ENCODE data around the gene EFCC1.

EFCC1 gene

DNA sequence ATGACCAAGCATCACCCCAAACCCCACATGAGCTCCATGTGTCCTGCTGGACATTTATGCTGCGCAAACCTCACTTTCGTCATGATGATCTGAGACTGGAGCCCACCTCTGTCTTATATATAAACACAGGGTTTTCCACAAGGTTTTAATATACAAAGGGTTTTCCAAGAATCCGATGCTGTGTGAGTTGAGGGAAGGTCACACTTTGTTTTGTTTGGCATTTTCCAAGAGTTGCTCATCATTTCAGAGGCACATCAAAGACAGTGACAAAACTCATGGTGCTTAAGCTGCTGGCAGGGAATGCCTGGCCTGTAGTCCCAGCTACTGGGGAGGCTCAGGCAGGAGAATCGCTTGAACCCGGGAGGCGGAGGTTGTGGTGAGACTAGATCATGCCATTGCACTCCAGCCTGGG lies 20.0 kb downstream of the EFCC1 start:
- Histone ChIP-seq H3K36me3 (no peaks in the 10 kb centered on the region), H3K27me3 (ENCODE audit: insufficient read depth, low read depth, severe bottlenecking) (no peaks in the 10 kb centered on the region), H3K4me3 (ENCODE audit: low read depth, low read length) (no peak overlapping the region), H3K9me3 (ENCODE audit: severe bottlenecking) (no peaks in the 10 kb centered on the region), H3K27ac (no peak overlapping the region)
- TF ChIP-seq, protein P1, sequence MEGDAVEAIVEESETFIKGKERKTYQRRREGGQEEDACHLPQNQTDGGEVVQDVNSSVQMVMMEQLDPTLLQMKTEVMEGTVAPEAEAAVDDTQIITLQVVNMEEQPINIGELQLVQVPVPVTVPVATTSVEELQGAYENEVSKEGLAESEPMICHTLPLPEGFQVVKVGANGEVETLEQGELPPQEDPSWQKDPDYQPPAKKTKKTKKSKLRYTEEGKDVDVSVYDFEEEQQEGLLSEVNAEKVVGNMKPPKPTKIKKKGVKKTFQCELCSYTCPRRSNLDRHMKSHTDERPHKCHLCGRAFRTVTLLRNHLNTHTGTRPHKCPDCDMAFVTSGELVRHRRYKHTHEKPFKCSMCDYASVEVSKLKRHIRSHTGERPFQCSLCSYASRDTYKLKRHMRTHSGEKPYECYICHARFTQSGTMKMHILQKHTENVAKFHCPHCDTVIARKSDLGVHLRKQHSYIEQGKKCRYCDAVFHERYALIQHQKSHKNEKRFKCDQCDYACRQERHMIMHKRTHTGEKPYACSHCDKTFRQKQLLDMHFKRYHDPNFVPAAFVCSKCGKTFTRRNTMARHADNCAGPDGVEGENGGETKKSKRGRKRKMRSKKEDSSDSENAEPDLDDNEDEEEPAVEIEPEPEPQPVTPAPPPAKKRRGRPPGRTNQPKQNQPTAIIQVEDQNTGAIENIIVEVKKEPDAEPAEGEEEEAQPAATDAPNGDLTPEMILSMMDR (IDR thresholded peaks at IDR 0.05; ENCODE audit: low read depth, low read length) = no peak
- no peak for DNase-seq

DNA sequence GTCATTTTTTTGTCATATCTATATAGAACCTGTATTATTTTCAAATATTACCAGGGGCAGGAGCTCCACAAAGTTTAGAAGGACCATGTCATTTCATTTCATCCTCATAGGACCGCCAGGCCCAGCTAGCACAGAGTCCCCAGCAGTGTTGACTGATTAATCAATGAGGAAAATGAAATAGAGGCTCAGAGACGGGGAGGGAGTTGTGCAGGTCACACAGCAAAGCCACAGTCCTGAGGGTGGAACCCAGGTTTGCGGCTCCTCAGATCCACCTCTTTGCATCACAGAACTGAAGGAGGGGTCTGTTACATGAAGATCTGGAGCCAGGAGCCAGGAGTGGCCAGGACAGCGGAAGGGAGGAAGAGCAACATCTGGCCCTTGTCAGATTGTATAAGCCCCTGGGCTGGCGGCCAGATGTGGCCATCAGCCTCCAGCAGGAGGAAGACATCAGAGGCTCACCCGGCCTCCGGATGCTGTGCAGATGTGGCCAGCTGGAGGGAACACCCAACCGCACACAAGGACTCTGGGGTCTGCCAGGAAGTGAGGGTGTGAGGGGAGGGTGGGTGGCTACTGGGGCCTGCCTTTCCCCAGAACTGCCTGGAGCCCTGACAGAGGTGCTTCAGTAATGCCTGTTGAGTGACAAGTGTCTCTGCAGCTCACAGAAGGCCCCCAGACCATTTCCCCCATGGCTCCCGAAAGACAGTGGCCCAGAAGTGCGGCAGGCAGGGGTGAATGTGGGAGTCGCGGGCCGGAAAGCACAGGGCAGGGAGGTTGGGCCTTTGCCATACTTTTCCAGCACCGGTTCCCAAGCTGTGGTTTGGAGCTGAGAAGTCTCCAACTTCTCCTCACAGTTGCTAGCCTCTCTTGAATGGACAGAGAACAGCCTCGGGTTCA lies 21.3 kb downstream of the EFCC1 start:
- H3K27ac ChIP-seq = no peak overlapping the region
- TF ChIP-seq, protein P1 (IDR thresholded peaks at IDR 0.05; ENCODE audit: low read depth, low read length) = no peak
- no peak overlapping the region for H3K4me3 ChIP-seq (ENCODE audit: low read depth, low read length)
- no peaks in the 10 kb centered on the region for H3K27me3 ChIP-seq (ENCODE audit: insufficient read depth, low read depth, severe bottlenecking)
- DNase-seq = no peak
- H3K9me3 ChIP-seq (ENCODE audit: severe bottlenecking) = no peaks in the 10 kb centered on the region
- no peaks in the 10 kb centered on the region for H3K36me3 ChIP-seq

DNA sequence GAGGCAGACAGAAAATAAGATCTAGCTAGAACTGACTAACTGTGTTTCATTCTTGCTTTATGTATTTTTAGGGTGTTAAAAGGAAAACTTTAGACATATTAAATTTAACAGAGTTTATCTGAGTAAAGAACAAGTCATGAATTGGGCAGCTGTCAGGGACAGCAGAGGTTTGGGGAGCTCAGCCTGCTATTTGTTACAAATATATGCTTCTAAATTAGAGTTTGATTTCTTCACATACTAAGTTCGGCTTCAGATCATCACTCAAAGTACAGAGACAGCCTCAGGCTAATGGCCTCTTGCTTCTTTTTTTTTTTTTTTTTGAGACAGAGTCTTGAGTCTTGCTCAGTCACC lies 21.9 kb downstream of the EFCC1 start:
- H3K27ac ChIP-seq = no peak overlapping the region
- no peaks in the 10 kb centered on the region for H3K27me3 ChIP-seq (ENCODE audit: insufficient read depth, low read depth, severe bottlenecking)
- TF ChIP-seq, protein P1 (IDR thresholded peaks at IDR 0.05; ENCODE audit: low read depth, low read length) = no peak
- H3K36me3 ChIP-seq = no peaks in the 10 kb centered on the region
- no peak overlapping the region for H3K4me3 ChIP-seq (ENCODE audit: low read depth, low read length)
- no peaks in the 10 kb centered on the region for H3K9me3 ChIP-seq (ENCODE audit: severe bottlenecking)
- DNase-seq = no peak

DNA sequence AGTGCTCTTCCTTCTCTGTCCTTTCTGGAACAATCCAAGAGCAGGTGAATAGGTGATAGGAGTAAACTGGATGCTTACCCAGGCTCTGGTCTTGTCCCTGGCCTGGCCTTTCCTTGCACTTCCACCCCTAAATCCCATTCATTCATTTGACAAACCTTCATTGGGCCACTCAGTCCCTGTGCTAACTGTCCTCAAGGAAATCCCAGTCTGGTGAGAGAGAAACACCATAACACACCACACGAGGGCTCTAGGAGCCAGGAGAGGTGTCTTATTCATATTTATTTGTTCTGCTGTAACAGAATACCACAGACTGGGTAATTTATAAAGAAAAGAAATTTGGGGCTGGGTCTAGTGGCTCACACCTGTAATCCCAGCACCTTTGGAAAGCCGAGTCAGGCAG lies 22.8 kb downstream of the EFCC1 start:
- no peak for DNase-seq
- Histone ChIP-seq H3K4me3 (ENCODE audit: low read depth, low read length) (no peak overlapping the region), H3K27ac (no peak overlapping the region), H3K9me3 (ENCODE audit: severe bottlenecking) (no peaks in the 10 kb centered on the region), H3K36me3 (no peaks in the 10 kb centered on the region), H3K27me3 (ENCODE audit: insufficient read depth, low read depth, severe bottlenecking) (no peaks in the 10 kb centered on the region)
- TF ChIP-seq, protein P1 (IDR thresholded peaks at IDR 0.05; ENCODE audit: low read depth, low read length) = 0 out of 2 replicates have a peak, but pooled peaks have one; percentile 25

DNA sequence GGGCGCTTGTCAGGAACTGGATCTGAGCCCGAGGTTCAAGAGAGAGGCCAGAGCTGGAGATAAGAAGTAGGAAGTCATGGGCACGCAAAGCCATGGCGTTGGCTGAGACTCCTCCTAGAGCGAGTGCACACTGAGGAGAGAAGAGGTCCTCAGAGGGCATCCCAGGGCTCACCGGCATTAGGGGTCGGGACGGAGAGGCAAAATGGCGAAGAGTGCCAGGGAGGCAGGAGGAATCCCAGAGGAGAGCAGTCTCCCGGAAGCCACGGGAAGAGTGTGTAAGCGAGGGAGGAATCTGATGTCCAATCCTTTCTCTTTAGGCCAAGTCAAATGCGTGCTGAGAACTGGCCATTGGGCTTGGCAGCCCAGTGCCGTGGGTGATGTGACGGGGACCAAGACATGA lies 24.0 kb downstream of the EFCC1 start:
- Histone ChIP-seq H3K9me3 (ENCODE audit: severe bottlenecking) (no peaks in the 10 kb centered on the region), H3K36me3 (no peaks in the 10 kb centered on the region), H3K4me3 (ENCODE audit: low read depth, low read length) (no peak overlapping the region), H3K27ac (0 out of 2 replicates have a peak overlapping the region, but pooled peaks have one; percentile 14), H3K27me3 (ENCODE audit: insufficient read depth, low read depth, severe bottlenecking) (no peaks in the 10 kb centered on the region)
- TF ChIP-seq, protein P1 (IDR thresholded peaks at IDR 0.05; ENCODE audit: low read depth, low read length) = no peak
- no peak for DNase-seq

Measured in WERI-Rb-1 (cell line).